ENCODE results near the gene MOB3B.
"Not testable (repeated sequence)": the region's sequence is repeated elsewhere in the genome, so short reads cannot be mapped to it uniquely, and the experiment has no call there.

Gene MOB3B

GRCh38 chr9:27473111-27473529 is 56.5 kb downstream of the MOB3B start:
- DNase-seq, result no peak

GRCh38 chr9:27472195-27472594 is 57.4 kb downstream of the MOB3B start:
- DNase-seq, result no peak

- no peak for DNase-seq
Observed at GRCh38 chr9:27471789-27472188, 57.8 kb downstream of the MOB3B start.

GRCh38 chr9:27471366-27471765 is 58.2 kb downstream of the MOB3B start:
- no peak for DNase-seq

GRCh38 chr9:27470291-27470856 is 59.2 kb downstream of the MOB3B start:
- DNase-seq, result no peak

GRCh38 chr9:27469550-27469949 is 60.1 kb downstream of the MOB3B start:
- DNase-seq, result no peak

- DNase-seq, result no peak
Observed at GRCh38 chr9:27468462-27469110, 61.0 kb downstream of the MOB3B start.

GRCh38 chr9:27468000-27468399 is 61.6 kb downstream of the MOB3B start:
- no peak for DNase-seq

GRCh38 chr9:27467486-27467885 is 62.1 kb downstream of the MOB3B start:
- peak; percentile 75 for DNase-seq

GRCh38 chr9:27466516-27466915 is 63.1 kb downstream of the MOB3B start:
- DNase-seq, result not testable (repeated sequence)

- DNase-seq, result not testable (repeated sequence)
Observed at GRCh38 chr9:27464950-27465349, 64.7 kb downstream of the MOB3B start.

- DNase-seq, result no peak
Observed at GRCh38 chr9:27462846-27463245, 66.8 kb downstream of the MOB3B start.

GRCh38 chr9:27462434-27462833 is 67.2 kb downstream of the MOB3B start:
- DNase-seq, result no peak

- no peak for DNase-seq
Observed at GRCh38 chr9:27460226-27461023, 69.2 kb downstream of the MOB3B start.

- no peak for DNase-seq
Observed at GRCh38 chr9:27457445-27457844, 72.2 kb downstream of the MOB3B start.

- DNase-seq, result no peak
Observed at GRCh38 chr9:27453860-27454553, 75.6 kb downstream of the MOB3B start.

GRCh38 chr9:27451207-27451797 is 78.3 kb downstream of the MOB3B start:
- DNase-seq, result no peak

GRCh38 chr9:27450752-27451151 is 78.9 kb downstream of the MOB3B start:
- DNase-seq, result no peak

GRCh38 chr9:27448356-27448755 is 81.3 kb downstream of the MOB3B start:
- DNase-seq, result not testable (repeated sequence)

GRCh38 chr9:27447031-27447683 is 82.5 kb downstream of the MOB3B start:
- DNase-seq, result peak; percentile 44

- no peak for DNase-seq
Observed at GRCh38 chr9:27445688-27446087, 83.9 kb downstream of the MOB3B start.

- no peak for DNase-seq
Observed at GRCh38 chr9:27445057-27445595, 84.5 kb downstream of the MOB3B start.
